IMR-90 (cell line): ENCODE data around the gene ZBTB4. TPM values are rescaled to one million over a fixed set of nuclear protein-coding genes. Genes with fewer than 3 reads are reported as not detected.

ENCODE experiments used
- ATAC-seq: fragments of 200-7000 bp; cut with Tn5 transposase; 2 replicates; pipeline ENCODE4 v1.9.1; 2020; ENCODE audit warnings: low read depth, mild to moderate bottlenecking, moderate library complexity
- BruUV-seq: library from RNA; stranded (reverse); fragments of 400-500 nt; replicated peaks from 2 replicates; lab custom pipeline; 2021; lab: Mats Ljungman, UMichigan
- CTCF ChIA-PET: fragments of 300-600 bp; formaldehyde crosslinking; extraction: SDS; loops from one replicate; lab custom pipeline; 2021; ENCODE audit warnings: antibody characterized with exemption; lab: Yijun Ruan, JAX
- POLR2A ChIA-PET: fragments of 300-600 bp; sonication (Branson Sonifier 250); formaldehyde crosslinking; loops from one replicate; lab custom pipeline; 2022; ENCODE audit warnings: antibody characterized with exemption; ENCODE audit not compliant: unreplicated experiment; lab: Charles Lee
- DNase-seq: peaks from one replicate; pipeline ENCODE4 v3.0.0; 2013
- H2AFZ ChIP-seq: replicated peaks from 2 replicates; pipeline ENCODE3; 2013; ENCODE audit warnings: low read length, mild to moderate bottlenecking; ENCODE audit not compliant: poor library complexity
- H2AK5ac ChIP-seq: 2 replicates; pipeline ENCODE4 v1.6.1; 2013; ENCODE audit warnings: low read depth, low read length, inconsistent platforms
- H2AK9ac ChIP-seq: replicated peaks from 2 replicates; pipeline ENCODE3; 2013; ENCODE audit warnings: mild to moderate bottlenecking, low read depth, low read length, moderate library complexity; ENCODE audit not compliant: poor library complexity
- H2BK120ac ChIP-seq: 2 replicates; pipeline ENCODE4 v1.6.1; 2013; ENCODE audit warnings: low read depth, low read length, inconsistent platforms
- H2BK15ac ChIP-seq: 3 replicates; pipeline ENCODE4 v1.6.1; 2013; ENCODE audit warnings: low read depth, low read length, inconsistent platforms
- H2BK20ac ChIP-seq: 2 replicates; pipeline ENCODE4 v1.6.1; 2013; ENCODE audit warnings: low read depth, mild to moderate bottlenecking, inconsistent platforms, low read length, moderate library complexity
- H2BK5ac ChIP-seq: 2 replicates; pipeline ENCODE4 v1.6.1; 2013; ENCODE audit warnings: mild to moderate bottlenecking, low read depth, low read length, inconsistent platforms; ENCODE audit not compliant: poor library complexity, severe bottlenecking
- H3K14ac ChIP-seq: replicated peaks from 2 replicates; pipeline ENCODE4 v1.6.1; 2013; ENCODE audit warnings: low read depth, low read length, inconsistent platforms
- H3K18ac ChIP-seq: 2 replicates; pipeline ENCODE4 v1.6.1; 2013; ENCODE audit warnings: low read depth, low read length, control low read depth
- H3K23ac ChIP-seq: 2 replicates; pipeline ENCODE4 v1.6.1; 2013; ENCODE audit warnings: low read depth, low read length, inconsistent platforms
- H3K27ac ChIP-seq: 2 replicates; pipeline ENCODE4 v1.5.1; 2013; ENCODE audit warnings: mild to moderate bottlenecking, control low read depth, low read length; ENCODE audit not compliant: insufficient read depth
- H3K27me3 ChIP-seq: 2 replicates; pipeline ENCODE4 v1.6.1; 2013; ENCODE audit warnings: low read length; ENCODE audit not compliant: control insufficient read depth, insufficient read depth
- H3K36me3 ChIP-seq: 2 replicates; pipeline ENCODE4 v1.6.1; 2013; ENCODE audit warnings: low read length, mixed read lengths; ENCODE audit not compliant: control insufficient read depth, insufficient read depth
- H3K4ac ChIP-seq: 2 replicates; pipeline ENCODE4 v1.6.1; 2013; ENCODE audit warnings: low read depth, low read length, inconsistent platforms
- H3K4me1 ChIP-seq: 2 replicates; pipeline ENCODE4 v1.6.1; 2013; ENCODE audit warnings: low read length, mixed read lengths; ENCODE audit not compliant: control insufficient read depth, insufficient read depth
- H3K4me2 ChIP-seq: 2 replicates; pipeline ENCODE4 v1.6.1; 2013; ENCODE audit warnings: low read depth, mild to moderate bottlenecking, control low read depth, low read length, moderate library complexity
- H3K4me3 ChIP-seq: 2 replicates; pipeline ENCODE4 v1.5.1; 2013; ENCODE audit warnings: low read depth, mild to moderate bottlenecking, control low read depth, low read length, moderate library complexity; ENCODE audit not compliant: insufficient read depth
- H3K56ac ChIP-seq: 2 replicates; pipeline ENCODE4 v1.6.1; 2013; ENCODE audit warnings: low read length, inconsistent platforms; ENCODE audit not compliant: insufficient read depth; ENCODE audit errors: extremely low read depth
- H3K79me1 ChIP-seq, 2 experiments: 2 replicates each; pipeline ENCODE4 v1.6.1; 2013; ENCODE audit warnings: low read length in 2 of 2, inconsistent platforms in 1 of 2, low read depth in 1 of 2
- H3K9ac ChIP-seq: 2 replicates; pipeline ENCODE4 v1.6.1; 2013; ENCODE audit warnings: low read depth, low read length, control low read depth
- H3K9me1 ChIP-seq: 2 replicates; pipeline ENCODE4 v1.6.1; 2013; ENCODE audit warnings: low read length, inconsistent platforms; ENCODE audit not compliant: insufficient read depth
- H3K9me3 ChIP-seq: 2 replicates; pipeline ENCODE4 v1.6.1; 2013; ENCODE audit warnings: low read length; ENCODE audit not compliant: control insufficient read depth, insufficient read depth
- H4K20me1 ChIP-seq: 2 replicates; pipeline ENCODE4 v1.6.1; 2013; ENCODE audit warnings: low read length, inconsistent platforms; ENCODE audit not compliant: insufficient read depth
- H4K5ac ChIP-seq: 2 replicates; pipeline ENCODE4 v1.6.1; 2013; ENCODE audit warnings: mild to moderate bottlenecking, low read depth, low read length, control low read depth
- H4K8ac ChIP-seq, 2 experiments: 2 replicates each; pipeline ENCODE4 v1.6.1; 2013; ENCODE audit warnings: low read depth in 2 of 2, low read length in 2 of 2, control low read depth in 1 of 2, inconsistent platforms in 1 of 2
- H4K91ac ChIP-seq: 2 replicates; pipeline ENCODE4 v1.6.1; 2013; ENCODE audit warnings: low read depth, low read length, inconsistent platforms; ENCODE audit not compliant: insufficient read depth
- BHLHE40 ChIP-seq: fragments of 150-350 bp; IDR thresholded peaks from 2 replicates; pipeline ENCODE4 v1.6.1; 2016; ENCODE audit warnings: mild to moderate bottlenecking, low read depth, low read length
- CHD1 ChIP-seq: IDR thresholded peaks from 2 replicates; pipeline ENCODE4 v1.6.1; 2012; ENCODE audit warnings: low read depth, low read length, improper control_type of control experiment
- MXI1 ChIP-seq: IDR thresholded peaks from 2 replicates; pipeline ENCODE4 v1.6.1; 2012; ENCODE audit warnings: low read depth, mild to moderate bottlenecking, low read length, moderate library complexity, borderline replicate concordance
- NFE2L2 ChIP-seq: fragments of 150-350 bp; IDR thresholded peaks from 2 replicates; pipeline ENCODE4 v1.6.1; 2016; ENCODE audit warnings: low read depth, mild to moderate bottlenecking, low read length
- RAD21 ChIP-seq: IDR thresholded peaks from 2 replicates; pipeline ENCODE4 v1.6.1; 2012; ENCODE audit warnings: low read length, improper control_type of control experiment
- RCOR1 ChIP-seq: IDR thresholded peaks from 2 replicates; pipeline ENCODE4 v1.6.1; 2012; ENCODE audit warnings: mild to moderate bottlenecking, low read length, improper control_type of control experiment; ENCODE audit not compliant: insufficient replicate concordance
- dilution Hi-C: fragments of 300-500 bp; cut with HindIII; formaldehyde crosslinking; loops from one replicate; pipeline ENCODE4 v1.14.3; 2018; ENCODE audit warnings: low sequenced_read_pairs; ENCODE audit not compliant: unreplicated experiment
- in situ Hi-C: fragments of 300-500 bp; cut with MboI; formaldehyde crosslinking; loops from 3 replicates; pipeline ENCODE4 v1.14.3; 2019; ENCODE audit warnings: low sequenced_read_pairs, inconsistent platforms, mixed read lengths
- intact Hi-C: fragments of 100-400 bp; cut with micrococcal nuclease; formaldehyde crosslinking; loops from 2 replicates; pipeline ENCODE4 v1.10.0; 2022
- polyA plus RNA-seq, 3 experiments: library from polyadenylated mRNA; depleted of rRNA; stranded (reverse); fragments of >200 nt; gene quantifications; 2 replicates each; pipeline ENCODE4 v1.2.3, GENCODE V29; 2012; ENCODE audit warnings: low replicate concordance in 1 of 3
- total RNA-seq: library from RNA; depleted of rRNA; stranded (reverse); fragments of >200 nt; gene quantifications from 2 replicates; pipeline ENCODE4 v1.2.3, GENCODE V29; 2012

ZBTB4 gene
- total and polyA plus RNA-seq, 2 of the 4 experiments (the other 2 are of a cell fraction), result 6.3 to 20.3 TPM

DNA sequence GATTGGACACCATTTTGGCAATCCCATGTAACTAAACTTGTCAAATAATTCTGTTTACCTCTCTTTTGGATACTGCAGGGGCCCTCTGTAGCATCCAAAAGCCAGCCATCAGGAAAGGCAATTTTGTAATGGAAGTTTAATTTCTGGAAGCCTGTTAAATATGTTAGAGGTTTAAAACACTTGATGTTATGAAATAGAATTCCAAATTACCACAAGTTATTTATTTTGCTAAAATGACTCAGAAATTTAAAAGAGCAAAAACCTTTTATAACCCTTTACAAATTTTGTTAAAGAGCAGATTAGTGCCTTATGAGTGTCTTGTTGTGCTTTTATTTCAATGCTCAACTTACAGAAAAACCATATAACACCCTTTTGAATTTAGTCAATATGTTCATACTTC, 49.4 kb upstream of the ZBTB4 start:
- dilution Hi-C loops, result no loop called here
- H3K23ac ChIP-seq, result no peak overlapping the region
- no peaks in the 10 kb centered on the region for H4K20me1 ChIP-seq
- no peak overlapping the region for H3K18ac ChIP-seq
- intact Hi-C loops, result no loop called here
- in situ Hi-C loops, result loop anchor here (25.0 kb wide), 1 partner anchor 467 kb away; no protein-coding TSS in a partner anchor
- H3K56ac ChIP-seq, result no peak overlapping the region
- no peak overlapping the region for H3K4ac ChIP-seq
- BruUV-seq, result no TSS peak
- no peak overlapping the region for H4K5ac ChIP-seq
- no peak overlapping the region for H3K14ac ChIP-seq
- no peak for TF ChIP-seq NFE2L2
- TF ChIP-seq CHD1, result no peak
- no peak for TF ChIP-seq RCOR1
- TF ChIP-seq RAD21, result no peak
- TF ChIP-seq BHLHE40, result no peak
- no peak for TF ChIP-seq MXI1
- DNase-seq (no peak), ATAC-seq (no peak)
- no peaks in the 10 kb centered on the region for H3K4me1 ChIP-seq
- no peaks in the 10 kb centered on the region for H3K27me3 ChIP-seq
- ChIA-PET POLR2A (no interaction called here), CTCF (no interaction called here)
- H2BK20ac ChIP-seq, result no peak overlapping the region
- no peaks in the 10 kb centered on the region for H3K9me1 ChIP-seq
- H3K9ac ChIP-seq, result no peak overlapping the region
- H2BK15ac ChIP-seq, result no peak overlapping the region
- no peak overlapping the region for H2AFZ ChIP-seq
- H3K4me3 ChIP-seq, result no peak overlapping the region
- H4K91ac ChIP-seq, result no peak overlapping the region
- no peak overlapping the region for H2AK9ac ChIP-seq
- H2BK120ac ChIP-seq, result no peak overlapping the region
- no peak overlapping the region for H3K27ac ChIP-seq
- H3K36me3 ChIP-seq, result no peaks in the 10 kb centered on the region
- no peak overlapping the region for H2AK5ac ChIP-seq
- peaks cover 15% of the 10 kb centered on the region for H3K9me3 ChIP-seq
- H3K4me2 ChIP-seq, result no peak overlapping the region
- H2BK5ac ChIP-seq, result no peak overlapping the region
- H4K8ac ChIP-seq, result no peak overlapping the region
- no peaks in the 10 kb centered on the region for H3K79me1 ChIP-seq
